ENCODE results near the gene ABHD16A.

- no peak for TF ChIP-seq CTCF (IDR thresholded peaks at IDR 0.05)
- no peak for TF ChIP-seq POLR2A (IDR thresholded peaks at IDR 0.05)
- TF ChIP-seq EP300 (IDR thresholded peaks at IDR 0.05), result no peak
Observed at GRCh38 chr6:31721351-31722020, 18.4 kb upstream of the ABHD16A start, which contains the start of gene LY6G6C.
